KBM-7 (cell line): ENCODE data around the gene HNRNPR.
"Not testable (repeated sequence)": the region's sequence is repeated elsewhere in the genome, so short reads cannot be mapped to it uniquely, and the experiment has no call there.

Experiments
- DNase-seq: peaks from one replicate; pipeline ENCODE4 v3.0.0-alpha.2; 2015
- in situ Hi-C: fragments of 300-500 bp; cut with MboI; formaldehyde crosslinking; loops from 2 replicates; pipeline ENCODE4 v1.14.3; 2020; ENCODE audit warnings: low sequenced_read_pairs, low pct_unique_long_range_greater_than_20kb, mixed read lengths

Gene HNRNPR

DNA sequence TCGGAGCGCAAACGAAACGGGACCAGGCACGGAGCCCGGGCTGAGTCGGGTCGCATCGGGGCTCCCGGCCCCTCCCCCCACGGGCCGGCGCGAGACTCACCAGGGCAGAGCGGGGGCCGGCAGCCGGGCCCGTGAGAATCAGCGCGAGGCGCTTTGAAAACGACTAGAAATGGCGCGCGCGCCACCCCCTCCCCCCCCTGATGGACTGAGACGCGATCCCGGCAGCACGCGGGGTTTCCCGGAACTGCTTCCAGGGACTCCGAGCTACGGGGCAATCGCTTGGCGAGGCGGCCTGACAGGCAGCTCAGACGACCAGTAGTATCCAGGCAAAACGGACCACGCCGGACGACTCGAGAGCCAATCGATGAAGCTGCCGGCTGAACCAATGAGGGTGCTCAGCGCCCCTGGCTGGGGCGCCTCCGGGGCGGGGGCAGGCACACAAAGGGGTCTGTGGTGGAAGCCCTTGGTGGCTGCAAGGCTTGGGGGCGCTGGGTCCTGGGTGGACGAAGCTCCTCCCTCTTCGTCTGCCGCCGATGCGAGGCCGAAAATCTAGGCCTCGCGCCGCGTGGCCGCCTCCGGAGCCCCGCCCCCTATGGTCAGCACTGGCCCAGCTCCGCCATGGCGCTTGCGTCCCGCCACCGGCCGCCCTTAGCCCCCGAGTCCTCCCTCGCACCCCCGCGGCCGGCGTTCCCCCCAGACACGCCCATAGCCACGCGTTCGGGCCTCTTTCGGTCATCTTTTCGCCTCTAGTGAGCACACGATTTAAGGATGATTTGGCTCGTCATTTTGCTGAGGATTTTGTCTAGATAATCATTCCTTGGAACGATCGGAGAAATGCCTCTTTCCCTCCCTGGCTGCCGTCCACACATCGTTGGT lies at the start of gene HNRNPR:
Gene HNRNPR, minus strand, starts transcription at position 174 of the 876 bp plus-strand sequence. CDS start 3,276 bp downstream, outside the sequence.
- in situ Hi-C loops, result no loop called here
- peak; percentile 99 for DNase-seq

- DNase-seq, result no peak
- in situ Hi-C loops, result no loop called here
Observed at GRCh38 chr1:23393706-23394105, 49.6 kb upstream of the HNRNPR start.

- DNase-seq, result no peak
- in situ Hi-C loops, result no loop called here
Observed at GRCh38 chr1:23392125-23392855, 48.2 kb upstream of the HNRNPR start.

DNA sequence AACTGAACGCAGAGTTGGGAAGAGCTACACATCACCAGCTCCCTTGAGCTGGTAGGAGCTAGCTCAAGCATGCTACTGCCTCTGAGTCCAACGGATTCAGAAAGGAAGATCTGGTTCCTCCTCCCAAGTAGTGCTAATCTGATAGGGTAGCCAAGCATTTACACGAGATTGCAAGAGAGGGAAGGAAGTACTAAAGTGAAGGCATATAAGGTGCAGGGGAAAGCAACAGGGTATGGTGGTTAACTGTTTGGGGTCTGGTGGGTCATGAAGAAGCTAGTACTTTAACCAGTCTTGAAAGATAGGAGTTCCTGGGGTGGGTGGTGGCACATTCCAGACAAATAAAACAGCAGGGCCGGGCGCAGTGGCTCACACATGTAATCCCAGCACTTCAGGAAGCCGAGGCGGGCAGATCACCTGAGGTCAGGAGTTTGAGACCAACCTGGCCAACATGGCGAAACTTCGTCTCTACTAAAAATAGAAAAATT lies 45.8 kb upstream of the HNRNPR start:
- peak; percentile 78 for DNase-seq
- in situ Hi-C loops, result no loop called here

GRCh38 chr1:23387494-23387893 lies 43.4 kb upstream of the HNRNPR start:
- in situ Hi-C loops, result no loop called here
- DNase-seq, result no peak

- no peak for DNase-seq
- in situ Hi-C loops, result no loop called here
Observed at GRCh38 chr1:23385119-23385621, 41.1 kb upstream of the HNRNPR start.

- in situ Hi-C loops, result no loop called here
- peak; percentile 55 for DNase-seq
Observed at GRCh38 chr1:23384312-23385058, 40.4 kb upstream of the HNRNPR start.

DNA sequence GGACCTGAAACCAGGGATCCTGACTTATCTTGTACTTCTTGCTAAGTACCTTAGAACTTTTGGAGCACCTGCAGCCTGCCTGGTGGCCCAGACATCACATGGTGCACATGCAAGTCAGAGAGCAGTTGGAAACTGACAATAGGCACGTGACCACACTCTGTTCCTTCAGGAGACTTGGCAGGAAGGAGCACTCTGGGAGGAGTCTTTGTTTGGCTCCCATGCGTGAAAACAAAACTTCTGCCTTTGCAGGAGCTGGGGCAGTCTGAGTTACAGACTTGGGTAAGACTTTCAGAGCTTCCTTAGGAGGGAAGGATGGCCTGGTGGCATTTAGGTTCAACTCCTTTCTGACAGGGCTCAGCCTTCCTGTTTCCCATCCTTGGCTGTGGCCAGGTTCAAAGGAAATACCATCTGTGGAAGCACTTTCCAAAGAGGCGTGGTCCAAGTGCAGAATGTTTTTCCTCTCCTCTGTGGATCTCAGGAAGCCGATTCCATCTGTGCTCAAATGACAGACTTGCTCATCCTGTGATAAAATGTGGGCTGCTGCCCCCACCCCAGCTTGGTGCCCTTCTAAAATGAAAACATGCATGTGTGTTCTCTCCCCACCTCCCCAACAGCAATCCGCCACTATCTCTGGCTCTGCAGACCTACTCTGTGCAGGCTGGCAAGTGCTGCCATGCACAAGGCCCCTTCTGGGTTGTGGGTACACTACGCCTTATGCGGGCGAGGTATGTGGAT lies 39.7 kb upstream of the HNRNPR start:
- no peak for DNase-seq
- in situ Hi-C loops, result no loop called here

GRCh38 chr1:23381233-23381885 lies 37.3 kb upstream of the HNRNPR start:
- in situ Hi-C loops, result no loop called here
- DNase-seq, result peak; percentile 51

GRCh38 chr1:23380719-23381118 lies 36.6 kb upstream of the HNRNPR start:
- in situ Hi-C loops, result no loop called here

DNA sequence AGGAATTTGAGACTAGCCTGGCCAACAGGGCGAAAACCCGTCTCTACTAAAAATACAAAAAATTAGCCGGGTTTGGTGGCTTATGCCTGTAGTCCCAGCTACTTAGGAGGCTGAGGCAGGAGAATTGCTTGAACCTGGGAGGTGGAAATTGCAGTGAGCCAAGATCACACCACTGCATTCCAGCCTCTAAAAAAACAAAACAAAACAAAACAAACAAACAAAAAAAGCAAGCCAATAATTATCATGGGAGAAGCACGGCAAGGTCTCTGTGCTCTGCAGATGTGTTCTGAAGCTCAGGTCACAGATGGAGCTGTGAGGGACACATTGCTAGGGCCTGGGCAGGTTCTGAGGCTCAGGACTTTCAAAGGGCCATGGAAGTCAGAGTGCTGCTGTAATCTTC lies 36.2 kb upstream of the HNRNPR start:
- DNase-seq, in situ Hi-C loops: not testable (repeated sequence)

More at GRCh38 chr1:23380719-23381118, 36.6 kb upstream of the HNRNPR start:
- DNase-seq, result no peak

- in situ Hi-C loops, result no loop called here
- DNase-seq, result no peak
Observed at GRCh38 chr1:23376890-23377811, 33.1 kb upstream of the HNRNPR start.

DNA sequence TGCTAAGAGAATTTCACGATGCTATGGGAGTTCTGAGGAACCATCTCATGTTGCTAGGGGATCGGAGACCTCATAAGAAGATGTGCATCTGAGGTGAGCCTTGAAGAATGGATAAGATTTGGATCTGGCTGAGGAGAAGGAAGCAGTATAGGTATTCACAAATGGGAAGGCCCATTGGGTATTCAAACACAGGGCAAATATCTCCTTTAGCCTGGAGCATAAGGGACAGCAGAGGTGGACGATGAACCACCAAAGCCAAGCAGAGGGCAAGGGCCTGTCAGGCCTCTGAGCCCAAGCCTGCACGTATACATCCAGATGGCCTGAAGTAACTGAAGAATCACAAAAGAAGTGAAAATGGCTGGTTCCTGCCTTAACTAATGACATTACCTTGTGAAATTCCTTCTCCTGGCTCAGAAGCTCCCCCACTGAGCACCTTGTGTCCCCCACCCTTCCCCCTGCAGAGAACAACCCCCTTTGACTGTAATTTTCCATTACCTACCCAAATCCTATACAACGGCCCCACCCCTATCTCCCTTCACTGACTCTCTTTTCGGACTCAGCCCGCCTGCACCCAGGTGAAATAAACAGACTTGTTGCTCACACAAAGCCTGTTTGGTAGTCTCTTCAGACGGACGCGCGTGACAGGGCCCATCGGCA lies 30.1 kb upstream of the HNRNPR start:
- DNase-seq, in situ Hi-C loops: not testable (repeated sequence)

DNA sequence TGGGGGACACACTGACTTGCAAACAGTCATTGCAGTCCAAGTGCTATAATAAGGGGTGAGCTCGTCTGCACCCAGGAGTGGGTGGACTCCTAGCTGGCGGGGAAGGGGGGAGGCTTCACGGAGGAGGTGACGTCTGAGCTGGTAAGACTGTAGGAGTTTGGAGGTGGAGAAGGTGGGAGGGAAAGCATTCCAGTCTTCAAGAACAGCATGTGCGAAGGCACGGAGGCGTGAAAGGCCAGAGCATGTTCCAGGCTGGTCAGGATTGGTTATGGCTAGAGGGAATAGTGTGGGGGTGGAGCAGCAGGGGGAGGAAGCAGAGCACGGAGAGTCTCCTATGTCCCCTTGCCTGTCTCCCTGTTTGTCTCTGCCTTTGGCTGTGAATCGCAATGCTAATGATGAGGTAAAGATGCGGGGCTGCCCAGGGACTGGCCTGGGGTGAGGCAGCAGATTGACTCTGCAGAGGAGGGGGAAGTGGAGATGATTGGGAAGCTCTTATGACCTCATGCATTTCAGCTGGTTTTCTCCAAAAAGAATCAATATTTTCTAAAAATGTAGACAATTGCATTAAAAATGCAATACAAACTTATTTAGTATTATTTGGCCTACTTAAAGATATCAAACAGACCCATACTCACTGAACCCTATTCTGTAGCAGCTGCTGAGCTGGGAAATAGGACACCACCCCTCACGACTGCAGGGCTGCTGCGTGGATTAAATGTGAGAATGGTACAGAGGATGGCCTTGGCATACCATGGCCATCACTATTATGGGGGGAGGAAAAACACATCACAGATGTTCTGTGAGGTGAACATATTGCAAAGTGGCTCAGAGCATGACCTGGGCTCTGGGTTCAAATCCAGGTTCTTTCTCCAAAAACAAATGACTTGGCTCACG lies 28.1 kb upstream of the HNRNPR start:
- DNase-seq, result no peak
- in situ Hi-C loops, result no loop called here

DNA sequence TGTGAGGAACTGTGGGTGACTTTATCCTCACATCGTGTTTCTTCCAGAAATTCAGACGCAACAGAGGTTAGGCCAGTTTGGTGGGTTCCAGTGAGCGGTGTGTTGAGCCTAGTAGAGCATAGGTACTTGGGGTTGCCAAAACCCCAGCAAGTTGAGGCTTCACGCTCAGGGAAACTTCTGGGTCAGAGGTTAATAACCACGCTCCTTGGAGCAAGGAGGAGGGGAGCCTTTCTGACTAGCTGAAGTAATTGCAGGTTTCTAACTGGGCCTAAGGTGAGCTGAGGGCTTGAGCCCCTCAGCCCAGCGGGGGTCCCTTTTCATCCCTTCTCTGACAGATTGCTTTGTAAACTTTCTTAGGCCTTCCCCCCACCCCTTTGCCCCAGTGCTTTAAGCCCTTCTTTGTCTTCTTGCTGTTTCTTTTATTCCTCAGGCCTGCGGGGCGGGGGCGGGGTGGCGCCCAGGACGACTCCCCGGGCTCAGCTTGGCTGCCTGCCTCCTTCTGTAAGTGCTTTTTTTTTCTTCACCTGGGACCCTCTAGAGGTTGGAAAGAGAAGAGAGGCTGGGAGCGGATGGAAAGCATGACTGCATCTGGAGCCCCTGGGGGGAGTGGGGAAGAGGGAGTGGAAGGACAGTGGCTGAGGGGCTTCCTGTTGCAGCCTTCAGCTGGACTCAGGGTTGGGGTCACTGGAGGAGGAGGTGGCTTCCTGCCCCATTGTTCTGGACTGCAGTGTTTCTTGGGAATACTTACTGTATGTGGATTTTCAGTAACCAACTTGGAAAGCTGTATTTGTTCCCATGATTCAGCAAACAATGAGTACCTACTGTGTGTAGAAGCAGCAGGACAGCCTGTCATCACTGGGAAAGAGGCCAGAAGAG lies 26.9 kb upstream of the HNRNPR start:
- in situ Hi-C loops, result no loop called here
- DNase-seq, result peak; percentile 53
